ENCODE results near the gene KIAA0930.

- TF ChIP-seq POLR2A (IDR thresholded peaks at IDR 0.05) (no peak), CTCF (IDR thresholded peaks at IDR 0.05) (no peak)
Measured at GRCh38 chr22:45159652-45160462, 80.8 kb downstream of the KIAA0930 start.

Measured in uterus (tissue), 2 donors.